Type B pancreatic cell (in vitro differentiated cells): ENCODE data around the gene MDH1. TPM values are rescaled to one million over a fixed set of nuclear protein-coding genes. Genes with fewer than 3 reads are reported as not detected.

Source experiments
- DNase-seq: peaks from one replicate; pipeline ENCODE4 v3.0.0; 2021; ENCODE audit warnings: mixed read lengths; ENCODE audit not compliant: unreplicated experiment; ENCODE audit errors: extremely low spot score
- H3K27ac Mint-ChIP-seq: 2 replicates; pipeline ENCODE4 v1.8.0; 2021; ENCODE audit warnings: mild to moderate bottlenecking, mixed read lengths
- H3K27me3 Mint-ChIP-seq: 2 replicates; pipeline ENCODE4 v1.8.0; 2021; ENCODE audit warnings: mixed read lengths
- H3K36me3 Mint-ChIP-seq: 2 replicates; pipeline ENCODE4 v1.8.0; 2021; ENCODE audit warnings: mixed read lengths
- H3K4me1 Mint-ChIP-seq: one replicate; pipeline ENCODE4 v1.8.0; 2021; ENCODE audit warnings: mixed read lengths; ENCODE audit not compliant: unreplicated experiment
- H3K4me3 Mint-ChIP-seq: 2 replicates; pipeline ENCODE4 v1.8.0; 2021; ENCODE audit warnings: mild to moderate bottlenecking, mixed read lengths
- H3K9me3 Mint-ChIP-seq: 2 replicates; pipeline ENCODE4 v1.8.0; 2021; ENCODE audit warnings: mixed read lengths
- total RNA-seq: library from RNA; stranded (reverse); gene quantifications from 2 replicates; pipeline ENCODE4 v1.2.1, GENCODE V29; 2021; ENCODE audit warnings: low replicate concordance
- TF ChIP-seq, protein P1 (sequence below): fragments of 200-600 bp; sonication (generic); conservative IDR thresholded peaks from 2 replicates; pipeline ENCODE4 v1.5.0; 2021; ENCODE audit warnings: antibody characterized with exemption, mild to moderate bottlenecking

Gene MDH1
- total RNA-seq, 1 donor from 2014 or later = 177 TPM

DNA sequence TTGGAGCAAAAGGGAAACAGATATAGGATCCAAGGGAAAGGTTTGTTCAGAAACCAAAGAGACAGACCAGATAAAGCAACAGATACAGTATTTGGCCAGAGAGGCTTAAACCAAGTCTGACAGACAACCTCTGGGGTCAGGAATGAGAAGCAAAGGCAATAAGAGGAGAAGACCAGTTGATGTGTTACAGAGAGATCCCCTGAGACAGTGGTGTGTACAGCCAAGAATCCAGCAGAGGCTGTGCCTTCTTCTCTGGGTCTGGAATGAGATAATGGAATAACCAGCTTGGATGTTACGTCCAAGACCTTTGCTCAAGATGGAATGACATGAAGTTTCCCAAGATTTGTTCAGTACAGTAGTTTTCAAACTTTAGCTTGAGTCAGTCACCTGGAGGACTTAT, 61.1 kb downstream of the MDH1 start:
- Mint-ChIP-seq H3K4me3 (no peak overlapping the region), H3K4me1 (no peaks in the 10 kb centered on the region), H3K27ac (no peak overlapping the region), H3K36me3 (no peaks in the 10 kb centered on the region), H3K9me3 (no peaks in the 10 kb centered on the region), H3K27me3 (no peaks in the 10 kb centered on the region)
- TF ChIP-seq, protein P1, sequence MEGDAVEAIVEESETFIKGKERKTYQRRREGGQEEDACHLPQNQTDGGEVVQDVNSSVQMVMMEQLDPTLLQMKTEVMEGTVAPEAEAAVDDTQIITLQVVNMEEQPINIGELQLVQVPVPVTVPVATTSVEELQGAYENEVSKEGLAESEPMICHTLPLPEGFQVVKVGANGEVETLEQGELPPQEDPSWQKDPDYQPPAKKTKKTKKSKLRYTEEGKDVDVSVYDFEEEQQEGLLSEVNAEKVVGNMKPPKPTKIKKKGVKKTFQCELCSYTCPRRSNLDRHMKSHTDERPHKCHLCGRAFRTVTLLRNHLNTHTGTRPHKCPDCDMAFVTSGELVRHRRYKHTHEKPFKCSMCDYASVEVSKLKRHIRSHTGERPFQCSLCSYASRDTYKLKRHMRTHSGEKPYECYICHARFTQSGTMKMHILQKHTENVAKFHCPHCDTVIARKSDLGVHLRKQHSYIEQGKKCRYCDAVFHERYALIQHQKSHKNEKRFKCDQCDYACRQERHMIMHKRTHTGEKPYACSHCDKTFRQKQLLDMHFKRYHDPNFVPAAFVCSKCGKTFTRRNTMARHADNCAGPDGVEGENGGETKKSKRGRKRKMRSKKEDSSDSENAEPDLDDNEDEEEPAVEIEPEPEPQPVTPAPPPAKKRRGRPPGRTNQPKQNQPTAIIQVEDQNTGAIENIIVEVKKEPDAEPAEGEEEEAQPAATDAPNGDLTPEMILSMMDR = no peak
- DNase-seq = no peak

DNA sequence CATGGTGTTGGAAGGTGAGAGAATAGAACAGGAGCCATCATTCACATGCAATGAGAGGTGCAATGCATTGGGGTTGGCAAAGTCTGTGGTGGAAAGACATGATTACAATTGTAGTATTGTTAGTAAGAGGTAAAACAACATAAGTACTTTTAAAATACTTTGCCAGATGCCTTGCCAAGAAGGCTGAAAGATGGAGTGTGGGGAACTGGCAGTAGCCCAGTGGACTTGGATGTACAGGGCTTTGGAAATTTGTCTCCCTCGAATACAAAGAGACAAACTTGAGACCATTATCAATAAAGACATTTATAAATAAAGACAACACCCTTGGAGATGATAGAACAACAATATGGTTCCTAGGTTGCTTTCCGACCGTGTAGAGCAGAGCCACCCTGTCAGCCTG, 62.0 kb downstream of the MDH1 start:
- no peak for DNase-seq
- TF ChIP-seq, protein P1 = no peak
- Mint-ChIP-seq H3K4me1 (no peaks in the 10 kb centered on the region), H3K36me3 (no peaks in the 10 kb centered on the region), H3K27ac (no peak overlapping the region), H3K9me3 (no peaks in the 10 kb centered on the region), H3K27me3 (no peaks in the 10 kb centered on the region), H3K4me3 (no peak overlapping the region)

DNA sequence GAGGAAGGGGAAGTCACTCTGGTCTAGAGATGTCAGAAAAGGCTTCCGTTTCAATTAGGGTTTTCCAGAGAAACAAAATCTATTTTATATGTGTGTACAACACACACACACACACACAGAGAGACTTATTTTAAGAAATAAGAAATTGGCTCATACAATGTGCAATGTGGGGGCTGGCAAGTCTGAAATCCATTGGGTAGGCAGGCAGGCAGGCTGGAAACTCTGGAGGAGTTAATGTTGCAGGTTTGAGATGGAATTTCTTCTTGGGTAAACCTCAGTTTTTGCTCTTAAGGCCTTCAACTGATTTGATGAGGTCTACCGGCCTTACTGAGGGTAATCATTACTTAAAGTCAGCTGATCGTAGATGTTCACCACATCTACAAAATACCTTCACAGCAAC, 62.6 kb downstream of the MDH1 start:
- Mint-ChIP-seq H3K4me3 (no peak overlapping the region), H3K27me3 (no peaks in the 10 kb centered on the region), H3K36me3 (no peaks in the 10 kb centered on the region), H3K9me3 (no peaks in the 10 kb centered on the region), H3K27ac (no peak overlapping the region), H3K4me1 (no peaks in the 10 kb centered on the region)
- TF ChIP-seq, protein P1 = no peak
- no peak for DNase-seq

DNA sequence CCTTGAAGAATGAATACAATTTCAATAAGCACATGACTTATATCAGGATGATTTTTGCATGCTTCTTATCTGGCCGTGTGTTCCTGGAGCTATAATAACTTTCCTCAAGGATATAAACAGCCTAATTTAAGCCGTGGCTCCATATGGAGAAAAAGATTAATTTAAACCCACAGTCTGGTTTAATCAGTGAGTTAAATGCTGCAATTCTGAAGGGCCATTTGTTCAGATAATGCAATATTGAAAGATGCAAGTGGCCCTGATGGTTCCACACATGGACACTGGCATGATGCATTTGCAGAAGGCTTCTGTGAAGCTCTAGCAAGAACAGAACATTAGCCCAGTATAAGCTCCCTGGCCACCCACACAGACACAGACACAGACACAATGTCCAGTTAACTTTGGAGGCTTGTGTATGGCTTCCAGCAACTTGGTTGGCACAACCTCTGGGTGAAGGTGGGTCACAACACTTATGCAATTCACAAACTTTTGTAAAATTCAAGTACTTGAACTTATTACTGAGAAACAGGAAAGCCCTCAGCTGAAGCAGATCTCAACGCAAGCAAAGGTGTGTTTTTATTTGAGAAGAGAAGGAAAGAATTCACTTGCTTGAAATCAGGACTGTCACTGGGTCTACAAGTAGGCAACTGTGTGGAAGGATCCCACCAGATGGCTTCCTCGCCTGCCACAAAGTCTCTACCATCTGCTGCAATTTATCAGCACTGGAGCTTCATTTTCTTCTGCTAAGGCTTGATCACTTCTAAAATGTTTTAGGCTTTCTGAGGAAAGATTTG, 63.3 kb downstream of the MDH1 start:
- Mint-ChIP-seq H3K9me3 (no peaks in the 10 kb centered on the region), H3K27me3 (no peaks in the 10 kb centered on the region), H3K36me3 (no peaks in the 10 kb centered on the region), H3K4me3 (no peak overlapping the region), H3K27ac (no peak overlapping the region), H3K4me1 (no peaks in the 10 kb centered on the region)
- no peak for DNase-seq
- TF ChIP-seq, protein P1 = no peak

DNA sequence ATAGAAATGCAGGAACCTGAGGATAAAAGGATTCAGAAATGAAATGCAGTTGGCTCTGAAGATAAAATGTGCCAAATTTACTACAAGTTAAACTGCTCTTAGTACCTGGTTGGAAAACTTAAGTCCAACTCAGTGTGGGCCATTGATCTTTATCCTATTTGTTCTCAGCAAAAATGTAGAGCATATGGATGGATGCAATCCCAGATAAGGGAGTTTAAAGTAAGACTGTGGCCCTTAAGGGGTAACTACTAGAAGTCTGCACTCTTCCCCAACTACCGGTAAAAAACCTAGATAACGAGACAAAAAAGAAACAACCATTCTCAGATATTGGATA, 63.9 kb downstream of the MDH1 start:
- no peak for DNase-seq
- no peaks in the 10 kb centered on the region for H3K27me3 Mint-ChIP-seq
- no peak overlapping the region for H3K27ac Mint-ChIP-seq
- no peak overlapping the region for H3K4me3 Mint-ChIP-seq
- no peaks in the 10 kb centered on the region for H3K36me3 Mint-ChIP-seq
- no peaks in the 10 kb centered on the region for H3K4me1 Mint-ChIP-seq
- TF ChIP-seq, protein P1 = no peak
- H3K9me3 Mint-ChIP-seq = no peaks in the 10 kb centered on the region
